HG03108 (cell line): ENCODE results near the gene CDC45.

Experiments
- ATAC-seq: cut with Tn5 transposase; IDR thresholded peaks from one replicate; pipeline ENCODE4 v1.9.1; 2021; ENCODE audit warnings: moderate library complexity; ENCODE audit not compliant: unreplicated experiment

CDC45 gene

DNA sequence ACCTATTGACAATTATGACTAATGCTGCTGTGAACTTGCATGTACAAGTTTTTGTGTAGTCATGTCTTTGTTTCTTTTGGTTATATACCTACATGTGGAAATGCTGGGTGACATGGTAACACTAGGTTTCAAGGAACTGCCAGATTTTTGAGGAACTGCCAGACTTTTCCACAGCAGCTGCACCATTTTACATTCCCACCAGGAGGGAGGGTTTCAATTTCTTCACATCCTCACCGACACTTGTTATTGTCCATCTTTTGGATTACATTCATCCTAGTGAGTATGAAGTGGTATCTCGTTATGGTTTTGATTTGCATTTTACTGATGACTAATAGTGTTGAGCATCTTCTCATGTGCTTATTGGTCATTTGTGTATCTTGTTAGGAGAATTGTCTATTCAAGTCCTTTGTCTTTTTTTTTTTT, 31.2 kb downstream of the CDC45 start:
- no peak for ATAC-seq

DNA sequence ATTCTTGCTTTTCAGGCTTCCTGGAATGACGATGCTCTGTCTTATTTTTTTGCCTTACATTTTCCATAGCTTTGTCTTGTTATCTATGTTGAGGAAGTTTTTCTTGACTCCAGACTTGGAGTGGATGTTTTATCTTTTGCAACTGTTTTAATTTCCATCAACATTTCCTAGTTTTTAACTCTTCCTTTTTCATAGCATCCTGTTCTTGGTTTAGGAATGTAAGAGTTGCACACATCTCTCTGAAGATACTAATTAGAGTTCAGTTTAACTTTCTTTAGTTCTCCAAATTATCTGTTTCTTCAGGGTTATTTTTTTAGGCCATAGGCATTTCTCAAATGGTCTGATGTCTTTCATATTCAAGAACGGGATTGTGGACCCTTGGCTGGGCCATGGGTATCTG, 34.1 kb downstream of the CDC45 start:
- ATAC-seq, result no peak

DNA sequence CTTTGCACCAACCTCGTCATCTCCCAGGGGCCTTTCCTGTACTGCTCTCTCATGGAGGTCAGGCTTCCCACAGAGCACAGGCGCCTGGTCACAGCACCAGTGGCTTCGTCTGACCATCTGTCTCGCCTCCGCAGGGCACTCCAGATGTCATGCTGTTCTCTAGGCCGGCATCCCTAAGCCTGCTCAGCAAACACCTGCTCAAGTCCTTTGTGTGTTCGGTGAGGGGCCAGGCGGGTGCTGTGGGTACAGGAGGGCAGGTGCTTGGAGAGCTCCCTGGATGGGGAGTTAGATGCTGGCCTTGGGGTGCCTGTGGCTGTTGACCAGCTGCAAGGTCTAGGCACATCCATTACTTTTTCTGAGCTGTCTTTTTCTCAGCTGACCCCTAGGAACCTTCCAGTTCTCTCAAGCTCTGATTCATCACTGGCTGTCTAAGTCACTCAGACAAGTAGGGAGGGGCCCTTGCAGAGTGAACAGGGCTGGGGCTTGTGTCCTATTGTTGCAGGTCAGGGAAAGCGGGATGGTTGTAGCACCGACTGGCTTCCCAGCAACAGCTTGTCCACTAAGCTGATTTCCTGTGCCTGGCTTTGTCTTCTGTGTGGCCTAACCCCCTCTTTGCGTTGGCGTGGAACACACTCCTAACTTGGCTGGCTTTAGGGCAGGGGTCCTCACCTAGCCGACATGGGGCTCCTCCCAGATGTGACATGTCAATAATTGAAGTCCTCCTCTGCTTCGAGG, 35.3 kb downstream of the CDC45 start:
- ATAC-seq, result no peak

DNA sequence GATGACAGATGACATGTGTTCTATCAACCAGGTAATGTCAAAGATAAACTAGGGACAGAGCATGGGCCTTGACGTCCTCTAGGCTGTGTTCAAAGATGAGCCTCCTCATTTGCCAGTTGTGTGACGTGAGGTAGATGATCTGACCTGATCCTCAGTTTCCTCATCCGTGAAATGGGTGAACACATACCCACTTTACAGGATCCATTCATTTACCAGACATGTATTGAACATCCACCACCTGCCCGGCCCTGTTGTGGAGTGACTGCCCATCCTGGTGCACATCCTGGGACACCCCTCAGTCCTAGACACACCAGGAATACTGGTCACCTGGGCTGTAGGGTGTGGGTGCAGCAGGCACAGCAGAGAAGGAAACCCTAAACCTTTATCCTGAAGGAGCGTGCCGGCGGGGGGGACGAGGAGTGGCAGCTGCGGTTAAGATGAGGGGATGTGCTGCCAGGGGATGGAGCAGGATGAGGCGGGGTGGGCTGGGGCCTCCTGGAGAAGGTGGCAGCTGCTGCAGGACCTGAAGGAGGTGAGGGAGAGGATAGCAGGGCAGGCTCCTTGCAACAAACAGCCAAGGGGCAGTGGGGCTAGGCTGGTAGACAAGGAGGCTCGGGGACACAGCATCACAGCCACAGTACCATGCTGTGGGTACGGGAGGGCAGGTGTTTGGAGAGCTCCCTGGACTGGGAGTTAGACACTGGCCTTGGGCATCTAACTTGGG, 36.1 kb downstream of the CDC45 start:
- ATAC-seq, result no peak

DNA sequence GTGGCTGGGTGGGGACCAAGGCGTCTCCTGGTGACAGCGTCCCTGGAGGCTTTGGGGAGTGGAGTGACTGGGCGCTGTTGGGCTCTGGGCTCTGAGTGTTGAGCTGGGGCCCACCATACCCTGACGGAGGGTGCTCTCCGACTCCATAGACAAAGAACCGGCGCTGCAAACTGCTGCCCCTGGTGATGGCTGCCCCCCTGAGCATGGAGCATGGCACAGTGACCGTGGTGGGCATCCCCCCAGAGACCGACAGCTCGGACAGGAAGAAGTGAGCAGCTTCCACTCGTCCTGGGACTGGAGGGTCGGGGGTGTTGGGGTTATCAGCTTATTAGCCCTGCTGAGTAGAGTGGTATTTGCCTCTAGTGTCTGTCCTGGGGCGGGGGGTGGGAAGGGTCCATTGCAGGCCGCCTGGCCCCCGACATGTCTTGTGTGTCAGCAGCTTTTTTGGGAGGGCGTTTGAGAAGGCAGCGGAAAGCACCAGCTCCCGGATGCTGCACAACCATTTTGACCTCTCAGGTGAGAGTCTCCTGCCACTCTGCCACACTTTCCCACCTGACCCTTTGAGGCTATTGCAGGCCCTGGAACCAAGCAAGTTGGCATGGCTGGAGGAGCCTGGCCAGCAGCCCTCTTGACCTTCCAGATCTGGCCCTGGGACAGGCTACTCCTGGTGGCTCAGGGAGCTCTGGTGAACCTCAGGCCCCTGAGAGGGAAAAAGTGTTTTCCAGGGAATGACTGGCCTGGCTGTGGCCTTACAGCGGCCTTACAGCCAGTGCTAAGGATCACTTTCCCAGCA, 36.9 kb downstream of the CDC45 start:
- ATAC-seq, result no peak

DNA sequence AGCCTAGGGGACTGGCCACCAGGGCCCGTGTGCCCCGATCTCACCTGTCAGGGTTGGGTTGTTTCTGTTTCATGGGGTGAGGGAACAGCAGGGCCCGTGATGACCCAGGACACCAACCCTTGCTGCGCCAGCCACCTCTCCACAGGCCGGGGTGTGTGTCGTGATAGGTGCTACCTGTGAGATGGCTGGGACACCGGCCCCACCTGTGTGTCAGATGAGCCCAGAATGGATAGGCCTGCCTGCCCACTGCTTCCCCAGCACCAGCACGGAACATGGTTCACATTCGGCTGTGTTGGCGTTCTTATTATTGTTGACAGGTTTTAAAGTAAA, 37.4 kb downstream of the CDC45 start:
- no peak for ATAC-seq

DNA sequence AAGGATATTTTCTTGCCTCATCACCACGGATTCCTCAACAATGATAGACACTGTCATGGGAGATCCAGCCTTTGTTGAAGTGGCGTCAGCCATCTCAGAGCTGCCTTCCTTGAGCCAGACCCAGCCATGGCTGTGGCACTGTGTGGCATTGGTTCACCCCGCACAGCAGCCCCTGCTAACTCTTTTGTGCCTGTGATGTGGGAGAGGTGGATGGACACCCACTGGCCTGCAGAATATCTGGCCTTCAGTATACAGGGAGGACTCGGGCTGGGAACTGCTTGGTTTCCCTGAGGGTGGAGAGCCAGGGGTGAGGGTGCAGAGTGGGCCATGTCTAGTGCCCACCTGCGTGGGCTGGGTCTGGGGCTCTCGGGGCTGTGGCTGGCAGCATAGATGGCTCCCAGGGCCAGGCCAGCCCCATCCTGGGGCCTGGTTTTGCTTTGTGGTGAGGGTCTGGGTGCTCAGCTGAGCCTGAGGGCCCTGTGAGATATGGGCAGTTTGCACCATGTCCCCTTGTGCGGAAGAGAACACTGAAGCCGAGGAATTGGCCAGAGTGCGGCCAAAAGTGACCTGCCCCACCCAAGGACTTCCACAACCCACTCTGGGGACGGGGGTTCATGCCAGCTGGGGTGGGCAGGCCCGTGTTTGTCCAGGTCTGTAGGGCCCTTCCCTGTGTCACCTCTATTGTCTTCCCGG, 38.3 kb downstream of the CDC45 start:
- ATAC-seq, result no peak

DNA sequence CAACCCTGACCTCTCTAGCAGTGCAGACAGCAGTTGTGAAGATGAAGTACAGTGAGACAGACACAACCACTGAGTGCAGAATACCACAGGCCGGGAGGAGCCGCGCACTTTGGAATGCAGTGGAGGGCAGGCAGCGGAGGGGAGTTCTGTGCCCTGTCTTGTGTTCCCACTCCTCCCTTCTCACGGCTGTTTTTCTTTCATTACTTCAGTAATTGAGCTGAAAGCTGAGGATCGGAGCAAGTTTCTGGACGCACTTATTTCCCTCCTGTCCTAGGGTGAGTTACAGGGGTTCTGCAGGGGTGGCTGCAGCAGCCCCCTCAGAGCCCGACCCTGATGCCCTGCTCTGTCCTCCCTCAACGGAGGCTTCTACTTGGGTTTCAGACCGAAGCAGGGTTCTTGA, 38.9 kb downstream of the CDC45 start:
- ATAC-seq, result no peak

DNA sequence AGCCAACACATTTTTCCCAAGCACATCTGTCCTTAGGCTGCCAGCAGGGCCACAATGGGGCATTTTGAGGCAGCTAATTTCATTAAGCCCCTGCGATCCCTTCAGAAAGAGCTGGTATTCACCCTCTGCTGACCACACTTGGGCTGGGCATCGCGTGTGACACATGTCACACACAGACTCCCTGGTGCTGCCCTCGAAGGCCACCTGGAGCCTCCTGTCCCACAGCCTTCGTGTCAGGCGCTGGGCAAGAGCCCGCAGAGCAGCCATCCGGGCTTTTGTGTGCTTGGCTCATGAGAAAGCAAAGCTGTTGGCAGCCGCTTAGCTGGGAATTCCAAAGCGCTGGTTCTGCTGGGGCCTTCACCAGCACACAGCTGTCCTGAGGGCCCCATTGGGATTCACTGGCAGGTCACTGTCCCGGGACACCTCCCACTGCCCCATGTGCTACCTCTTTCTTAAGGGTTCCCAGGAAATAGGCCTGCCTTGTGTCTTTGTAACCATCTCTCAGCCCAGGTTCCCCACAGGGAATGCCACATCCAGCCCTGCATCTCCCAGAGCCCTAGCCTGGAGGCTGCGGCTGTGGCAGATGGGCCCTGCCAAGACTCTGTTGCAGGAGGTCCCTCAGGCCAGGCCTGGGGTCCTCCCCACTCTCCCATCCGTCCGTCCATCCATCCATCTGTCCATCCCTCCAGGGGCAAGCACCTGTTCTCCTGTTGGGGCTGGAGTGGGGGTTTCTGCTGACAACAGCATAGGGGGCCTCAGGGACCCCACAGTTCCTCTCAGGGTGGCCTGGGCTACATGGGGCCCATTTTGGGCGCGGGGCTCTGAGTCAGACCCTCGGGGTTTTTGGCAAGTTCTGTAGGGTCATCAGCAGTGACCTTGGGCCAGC, 39.6 kb downstream of the CDC45 start:
- no peak for ATAC-seq

DNA sequence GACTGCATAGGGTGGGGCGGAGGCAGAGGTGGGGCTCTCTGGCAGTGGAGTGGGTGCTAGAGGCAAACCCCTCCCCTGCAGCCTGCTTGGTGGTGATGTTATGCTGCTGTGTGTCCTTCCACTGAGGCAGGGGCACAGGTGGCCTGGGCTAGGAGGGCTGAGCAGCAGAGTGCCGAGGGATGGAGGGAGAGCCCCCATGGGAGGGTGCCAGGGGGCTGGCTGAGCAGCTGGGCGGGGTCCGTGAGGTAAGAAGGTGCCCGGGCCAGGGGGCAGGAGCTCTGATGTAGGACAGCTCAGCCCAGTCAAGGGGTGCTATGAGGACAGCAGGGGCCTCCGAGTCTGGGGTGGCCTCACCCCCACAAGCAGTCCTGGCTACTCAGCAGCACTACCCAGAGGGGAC, 40.3 kb downstream of the CDC45 start:
- no peak for ATAC-seq

DNA sequence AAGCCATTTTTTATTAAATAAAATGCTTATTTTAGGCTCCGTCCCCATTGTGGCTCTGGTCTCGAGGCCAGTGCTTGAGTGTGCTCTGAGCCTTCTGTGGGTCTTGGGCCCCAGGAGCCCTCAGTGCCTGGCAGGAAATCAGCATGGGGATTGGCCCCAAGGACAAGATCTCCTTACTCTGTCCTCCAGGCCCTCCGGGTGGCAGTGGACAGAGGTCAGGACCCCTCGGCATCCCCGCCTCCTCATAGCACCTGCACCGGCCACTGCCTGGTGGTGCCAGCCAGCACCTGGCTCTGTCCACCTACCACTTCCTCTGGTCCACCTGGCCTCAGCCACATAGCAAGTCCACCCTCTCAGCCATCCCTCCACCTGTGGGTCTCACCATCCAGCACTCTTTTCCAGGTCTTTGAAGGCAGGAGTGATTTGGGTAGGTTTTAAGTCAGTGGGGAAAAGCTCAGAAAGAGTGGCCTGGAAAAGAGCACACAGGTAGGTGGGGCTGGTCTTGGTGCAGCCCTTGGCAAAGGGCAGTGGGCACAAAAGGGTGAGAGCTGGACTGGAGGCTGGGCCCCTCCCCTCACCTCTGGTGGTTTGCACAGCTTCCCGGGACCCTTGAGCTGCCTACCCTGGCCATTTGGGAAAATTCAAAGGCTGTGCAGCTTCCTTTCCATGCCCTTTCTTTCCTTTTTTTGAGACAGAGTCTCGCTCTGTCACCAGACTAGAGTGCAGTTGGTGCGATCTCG, 41.0 kb downstream of the CDC45 start:
- ATAC-seq, result no peak

DNA sequence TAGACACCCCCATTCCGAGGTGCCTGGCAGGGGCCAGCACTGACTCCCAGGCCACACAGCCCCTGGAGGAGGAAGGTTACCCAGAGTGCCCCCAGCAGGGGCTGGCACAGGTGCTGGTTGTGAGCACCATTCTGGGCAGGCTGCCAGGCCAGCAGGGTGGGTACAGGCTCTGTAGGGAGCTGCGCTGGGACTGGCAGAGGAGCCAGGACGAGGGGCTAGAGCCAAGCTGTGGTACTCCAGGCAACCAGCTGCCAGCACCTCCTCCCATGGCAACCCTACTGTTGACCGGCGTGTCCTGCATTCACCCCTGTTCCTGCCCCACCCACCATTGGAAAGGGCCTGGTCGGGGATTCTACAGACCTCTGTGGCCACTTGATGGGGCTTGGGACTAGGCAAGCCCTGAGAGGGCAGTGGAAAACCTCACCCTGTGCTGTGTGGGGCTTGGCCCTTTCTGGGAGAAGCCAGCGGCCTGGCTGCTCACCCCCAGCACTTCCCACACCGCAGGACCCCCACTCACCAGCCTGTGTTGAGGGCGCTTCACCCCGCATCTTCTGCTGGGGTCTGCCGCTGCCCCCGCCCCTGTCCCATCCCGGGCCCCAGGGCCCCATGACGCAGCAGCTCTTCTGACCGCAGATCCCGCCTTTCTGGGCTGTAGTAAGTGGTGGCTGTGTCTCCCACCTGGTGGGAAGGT, 42.6 kb downstream of the CDC45 start:
- ATAC-seq, result no peak

DNA sequence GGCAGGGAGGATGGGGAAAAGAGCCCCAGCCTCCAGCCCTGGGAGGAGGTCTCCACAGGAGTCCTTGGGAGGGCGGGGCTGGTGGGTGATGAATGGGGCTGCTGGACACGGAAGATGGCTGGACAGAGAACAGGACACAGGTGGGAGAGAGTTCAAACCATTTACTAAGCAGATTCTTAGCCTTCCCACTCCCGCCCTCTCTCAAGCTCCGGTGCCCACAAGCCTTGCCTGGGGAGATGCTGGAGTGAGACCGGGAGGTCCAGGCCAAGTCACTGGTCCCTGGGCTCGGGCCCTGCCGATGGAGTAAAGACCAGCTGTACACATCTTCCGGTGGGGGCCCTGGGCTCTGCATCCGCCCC, 43.1 kb downstream of the CDC45 start:
- no peak for ATAC-seq

DNA sequence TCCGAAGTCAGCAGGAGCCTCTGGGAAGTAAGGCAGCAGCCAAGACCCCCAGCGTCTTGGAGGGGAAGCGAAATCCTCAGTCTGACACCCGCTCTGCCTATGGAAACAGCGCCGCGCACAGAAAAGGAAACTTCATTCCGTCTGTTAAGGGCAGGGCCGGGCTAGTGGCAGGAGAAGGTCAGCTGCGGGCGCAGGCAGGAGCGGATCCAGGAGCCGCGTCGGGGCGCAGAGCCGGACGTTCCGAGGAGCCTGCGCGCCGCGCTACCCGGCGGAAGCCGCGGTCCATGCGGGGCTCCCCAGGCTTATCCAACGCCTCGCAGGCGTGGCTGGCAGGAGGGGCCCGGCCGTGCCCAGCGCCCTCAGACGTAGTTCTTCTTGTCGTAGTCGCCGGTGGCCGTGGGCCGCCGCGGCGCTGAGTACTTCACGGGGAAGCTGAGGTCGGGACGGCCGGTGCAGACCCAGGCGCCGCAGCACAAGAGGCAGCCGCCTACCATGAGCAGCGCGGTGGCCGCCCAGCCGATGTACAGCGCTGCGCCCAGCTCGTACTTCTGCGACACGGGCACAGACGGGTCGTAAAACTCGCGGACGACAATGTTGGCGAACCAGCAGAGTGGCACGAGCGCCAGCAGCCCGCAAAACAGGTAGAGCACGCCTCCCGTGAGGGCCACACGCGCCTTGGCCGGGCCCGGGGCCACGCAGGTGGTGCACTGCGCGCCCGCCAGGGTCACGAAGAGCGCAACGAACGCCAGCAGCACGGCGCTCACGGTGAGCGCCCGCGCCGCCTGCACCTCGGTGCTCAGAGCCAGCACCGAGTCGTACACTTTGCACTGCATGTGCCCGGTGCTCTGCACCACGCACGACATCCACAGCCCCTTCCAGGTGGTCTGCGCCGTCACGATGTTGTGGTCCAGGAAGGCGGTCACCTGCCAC, 43.8 kb downstream of the CDC45 start:
- ATAC-seq, result no peak

DNA sequence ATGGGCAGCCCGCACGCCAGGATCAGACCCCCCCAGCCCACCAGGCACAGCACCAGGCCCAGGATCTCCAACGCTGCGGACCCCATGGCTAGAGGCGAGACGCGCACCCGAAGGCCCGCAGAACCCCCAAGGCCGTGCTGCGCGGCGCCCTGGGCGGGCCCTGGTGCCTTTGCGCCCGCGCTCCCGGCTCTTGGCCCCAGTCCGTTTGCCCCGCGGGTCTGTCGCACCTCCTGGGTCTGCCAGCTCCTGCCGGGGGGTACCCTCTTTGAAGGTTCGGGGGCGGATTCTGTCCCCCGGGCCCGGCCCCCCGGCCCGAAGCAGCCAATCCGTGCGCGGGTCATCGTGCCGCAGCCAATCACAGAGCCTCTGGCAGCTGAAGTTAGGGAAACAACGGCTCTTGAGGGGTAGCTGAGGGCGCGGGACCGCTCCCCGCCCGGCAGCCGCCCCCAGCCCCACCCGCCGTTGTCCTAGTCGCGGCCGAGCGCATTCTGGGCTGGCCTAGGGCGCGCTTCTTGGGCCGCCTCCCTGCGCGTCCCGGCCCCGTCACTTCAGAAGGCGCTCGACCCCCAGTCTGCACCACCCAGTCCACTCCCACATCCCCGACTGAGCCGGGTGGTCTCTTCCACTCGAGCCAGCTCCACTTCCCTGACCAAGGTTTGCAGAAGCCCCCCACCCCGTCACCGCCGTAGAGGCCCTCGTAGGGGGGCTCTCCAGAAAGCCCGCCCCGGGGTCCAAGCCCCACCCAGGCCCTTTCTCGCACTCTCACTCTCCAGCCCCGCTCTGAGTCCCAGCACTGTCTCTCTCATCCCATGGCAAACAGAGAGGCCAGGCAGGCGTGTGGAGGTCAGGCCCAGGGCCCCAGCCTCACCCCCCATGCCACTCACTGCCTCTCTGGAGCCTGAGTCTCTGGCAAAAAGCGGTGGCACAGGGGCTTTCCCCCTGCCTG, 44.7 kb downstream of the CDC45 start, which contains the start of gene CLDN5:
TSS of gene CLDN5 (minus strand) at position 241 of the 946 bp plus-strand sequence. CDS start at position 86, 155 bp downstream.
- no peak for ATAC-seq

DNA sequence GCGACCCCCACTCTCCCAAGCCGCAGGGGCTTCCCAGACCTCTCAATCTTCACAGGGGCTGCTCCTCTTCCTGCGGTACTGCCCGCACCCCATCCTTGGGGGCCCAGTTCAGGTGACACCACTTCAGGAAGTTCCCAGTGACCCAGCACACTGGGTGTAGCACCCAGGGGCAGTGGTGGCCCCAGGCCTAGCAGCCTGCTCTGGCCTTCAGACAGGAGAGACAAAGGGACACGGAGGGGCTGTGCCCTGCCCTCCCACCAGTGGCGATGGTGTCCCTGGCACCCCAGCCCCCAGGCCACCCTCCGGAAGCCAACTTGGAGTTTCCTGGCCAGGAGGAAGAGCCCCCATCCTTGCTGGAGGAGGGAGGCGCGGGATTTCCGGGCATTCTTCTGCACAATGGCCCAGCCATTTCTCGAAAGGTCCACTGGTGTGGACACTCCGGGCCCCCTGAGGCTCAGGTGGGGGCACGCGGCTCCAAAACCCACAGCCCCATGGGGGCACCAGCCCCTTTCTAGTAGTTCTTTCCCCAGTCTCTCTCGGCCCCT, 45.5 kb downstream of the CDC45 start:
- ATAC-seq, result no peak

DNA sequence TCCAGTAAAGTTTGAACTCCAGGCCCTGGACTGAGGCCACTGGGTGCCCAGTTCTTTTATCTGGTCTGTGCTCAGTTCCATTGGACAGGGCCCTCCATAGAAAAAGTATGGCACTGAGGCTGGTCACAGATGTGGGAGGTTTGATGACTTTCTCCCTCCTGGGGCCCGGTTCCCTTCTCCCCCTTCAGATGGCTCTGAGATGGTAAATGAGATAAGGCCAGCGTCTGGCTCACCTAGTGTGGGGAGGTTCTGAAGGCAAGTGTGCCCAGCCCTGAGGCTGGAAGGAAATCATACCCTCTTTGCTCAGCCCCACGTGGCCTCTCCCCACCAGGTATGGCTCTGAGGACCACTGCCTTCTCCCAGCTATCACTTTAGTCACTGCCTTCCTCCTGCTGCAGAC, 45.9 kb downstream of the CDC45 start:
- ATAC-seq, result no peak
